ENCODE data around the gene HNRNPA0. TPM values are rescaled to one million over a fixed set of nuclear protein-coding genes. Genes with fewer than 3 reads are reported as not detected.

HNRNPA0 gene
- total and polyA plus RNA-seq, 2 donors (not counting 3 experiments of a cell fraction or from before 2014, with no cell fraction given) = 16.0 to 37.5 TPM

- FAIRE-seq (no peak), DNase-seq (ENCODE audit: low read depth, low spot score) (no peak)
- CTCF ChIA-PET = interaction anchor here (1.7 to 4.2 kb wide), 3 partner anchors 13 to 24 kb away, joined by 3 to 25 read pairs (median 9); no protein-coding TSS in a partner anchor
- Histone ChIP-seq H3K9me1 (replicated peaks; ENCODE audit: control insufficient read depth, extremely low read depth, insufficient read depth, low read length) (no peaks in the 10 kb centered on the region), H2AFZ (ENCODE audit: low read depth, low read length) (no peak overlapping the region), H3K9ac (replicated peaks; ENCODE audit: extremely low read depth, insufficient read depth, low read length) (no peak overlapping the region), H4K20me1 (replicated peaks; ENCODE audit: control insufficient read depth, extremely low read depth, insufficient read depth, low read length) (no peaks in the 10 kb centered on the region), H3K4me3 (replicated peaks in 1 of 3; ENCODE audit: insufficient read depth in 1 of 3, low read depth in 1 of 3, low read length in 3 of 3) (no peak overlapping the region), H3K79me2 (ENCODE audit: control insufficient read depth, insufficient read depth, low read length) (no peaks in the 10 kb centered on the region), H3K4me2 (ENCODE audit: insufficient read depth, low read length) (no peak overlapping the region), H3K9me3 (replicated peaks; ENCODE audit: control insufficient read depth, insufficient read depth, low read length) (no peaks in the 10 kb centered on the region), H3K4me1 (ENCODE audit: control insufficient read depth, extremely low read depth, insufficient read depth, low read length) (no peaks in the 10 kb centered on the region), H3K27ac (ENCODE audit: insufficient read depth, low read depth, low read length) (no peak overlapping the region), H3K36me3 (ENCODE audit: control insufficient read depth in 2 of 2, extremely low read depth in 1 of 2, insufficient read depth in 2 of 2, low read length in 2 of 2) (no peaks in the 10 kb centered on the region), H3K27me3 (ENCODE audit: control insufficient read depth in 2 of 2, insufficient read depth in 2 of 2, low read length in 2 of 2) (peaks cover 10 to 16% of the 10 kb centered on the region in 2 experiments)
- BruUV-seq (replicated peaks) = no TSS peak
- dilution Hi-C loops (cut with MboI; ENCODE audit: extremely low pct_ligation_motif_present, low sequenced_read_pairs) = no loop called here
- intact Hi-C loops (cut with micrococcal nuclease) = no loop called here
- POLR2A ChIA-PET = no interaction called here
- TF ChIP-seq POLR2AphosphoS5 (IDR thresholded peaks at IDR 0.05; ENCODE audit: insufficient read depth, low read depth, low read length) (no peak), GATA2 (IDR thresholded peaks at IDR 0.05; ENCODE audit: insufficient read depth, insufficient read length, low read depth, low read length) (no peak), JUN (IDR thresholded peaks at IDR 0.05; ENCODE audit: borderline replicate concordance, insufficient read depth, insufficient read length, low read depth) (no peak), EZH2 (IDR thresholded peaks at IDR 0.05; ENCODE audit: borderline replicate concordance, low read depth, low read length, severe bottlenecking) (no peak), POLR2A (IDR thresholded peaks at IDR 0.05; ENCODE audit: low read depth, low read length) (no peak), MYC (IDR thresholded peaks at IDR 0.05; ENCODE audit: low read depth, low read length) (no peak), FOS (IDR thresholded peaks at IDR 0.05; ENCODE audit: borderline replicate concordance, insufficient read depth, low read length) (no peak)
- TF ChIP-seq, protein P1, sequence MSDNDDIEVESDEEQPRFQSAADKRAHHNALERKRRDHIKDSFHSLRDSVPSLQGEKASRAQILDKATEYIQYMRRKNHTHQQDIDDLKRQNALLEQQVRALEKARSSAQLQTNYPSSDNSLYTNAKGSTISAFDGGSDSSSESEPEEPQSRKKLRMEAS (IDR thresholded peaks at IDR 0.05; ENCODE audit: insufficient read depth, insufficient read length) = no peak
- TF ChIP-seq, protein P2, sequence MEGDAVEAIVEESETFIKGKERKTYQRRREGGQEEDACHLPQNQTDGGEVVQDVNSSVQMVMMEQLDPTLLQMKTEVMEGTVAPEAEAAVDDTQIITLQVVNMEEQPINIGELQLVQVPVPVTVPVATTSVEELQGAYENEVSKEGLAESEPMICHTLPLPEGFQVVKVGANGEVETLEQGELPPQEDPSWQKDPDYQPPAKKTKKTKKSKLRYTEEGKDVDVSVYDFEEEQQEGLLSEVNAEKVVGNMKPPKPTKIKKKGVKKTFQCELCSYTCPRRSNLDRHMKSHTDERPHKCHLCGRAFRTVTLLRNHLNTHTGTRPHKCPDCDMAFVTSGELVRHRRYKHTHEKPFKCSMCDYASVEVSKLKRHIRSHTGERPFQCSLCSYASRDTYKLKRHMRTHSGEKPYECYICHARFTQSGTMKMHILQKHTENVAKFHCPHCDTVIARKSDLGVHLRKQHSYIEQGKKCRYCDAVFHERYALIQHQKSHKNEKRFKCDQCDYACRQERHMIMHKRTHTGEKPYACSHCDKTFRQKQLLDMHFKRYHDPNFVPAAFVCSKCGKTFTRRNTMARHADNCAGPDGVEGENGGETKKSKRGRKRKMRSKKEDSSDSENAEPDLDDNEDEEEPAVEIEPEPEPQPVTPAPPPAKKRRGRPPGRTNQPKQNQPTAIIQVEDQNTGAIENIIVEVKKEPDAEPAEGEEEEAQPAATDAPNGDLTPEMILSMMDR (IDR thresholded peaks at IDR 0.05; ENCODE audit: extremely low read depth in 1 of 2, insufficient read depth in 1 of 2, low read depth in 1 of 2, low read length in 2 of 2) = no peak
Observed at GRCh38 chr5:137802282-137803210, 48.4 kb upstream of the HNRNPA0 start.
